ENCODE data around the gene LRRC8E.

DNA sequence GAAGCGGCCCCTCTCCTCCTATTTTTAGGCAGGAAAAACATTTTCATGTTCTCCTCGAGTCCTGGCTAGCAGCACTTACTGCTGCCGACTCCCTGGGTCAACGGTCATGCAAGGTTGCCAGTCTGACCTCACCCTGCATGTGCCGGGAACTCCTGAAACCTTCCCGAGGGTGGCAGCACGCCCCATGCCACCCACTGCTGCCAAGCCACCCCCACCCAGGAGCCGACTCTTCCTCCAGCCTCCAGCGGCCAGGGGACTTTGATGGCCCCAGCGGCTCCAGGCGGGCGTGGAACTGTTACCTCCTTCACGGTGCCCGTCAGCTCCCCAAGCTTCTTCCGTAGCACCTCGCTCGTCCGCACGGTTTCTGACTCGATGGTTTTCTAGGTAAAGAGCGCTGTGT is 46.5 kb downstream of the LRRC8E start:
- TF ChIP-seq SIN3A (IDR thresholded peaks at IDR 0.05; ENCODE audit: borderline replicate concordance, insufficient read depth, low read length) (no peak), TAF1 (IDR thresholded peaks at IDR 0.05; ENCODE audit: borderline replicate concordance, insufficient read depth, low read length) (no peak), POLR2AphosphoS5 (IDR thresholded peaks at IDR 0.05; ENCODE audit: low read depth, low read length) (no peak)
- TF ChIP-seq, protein P1, sequence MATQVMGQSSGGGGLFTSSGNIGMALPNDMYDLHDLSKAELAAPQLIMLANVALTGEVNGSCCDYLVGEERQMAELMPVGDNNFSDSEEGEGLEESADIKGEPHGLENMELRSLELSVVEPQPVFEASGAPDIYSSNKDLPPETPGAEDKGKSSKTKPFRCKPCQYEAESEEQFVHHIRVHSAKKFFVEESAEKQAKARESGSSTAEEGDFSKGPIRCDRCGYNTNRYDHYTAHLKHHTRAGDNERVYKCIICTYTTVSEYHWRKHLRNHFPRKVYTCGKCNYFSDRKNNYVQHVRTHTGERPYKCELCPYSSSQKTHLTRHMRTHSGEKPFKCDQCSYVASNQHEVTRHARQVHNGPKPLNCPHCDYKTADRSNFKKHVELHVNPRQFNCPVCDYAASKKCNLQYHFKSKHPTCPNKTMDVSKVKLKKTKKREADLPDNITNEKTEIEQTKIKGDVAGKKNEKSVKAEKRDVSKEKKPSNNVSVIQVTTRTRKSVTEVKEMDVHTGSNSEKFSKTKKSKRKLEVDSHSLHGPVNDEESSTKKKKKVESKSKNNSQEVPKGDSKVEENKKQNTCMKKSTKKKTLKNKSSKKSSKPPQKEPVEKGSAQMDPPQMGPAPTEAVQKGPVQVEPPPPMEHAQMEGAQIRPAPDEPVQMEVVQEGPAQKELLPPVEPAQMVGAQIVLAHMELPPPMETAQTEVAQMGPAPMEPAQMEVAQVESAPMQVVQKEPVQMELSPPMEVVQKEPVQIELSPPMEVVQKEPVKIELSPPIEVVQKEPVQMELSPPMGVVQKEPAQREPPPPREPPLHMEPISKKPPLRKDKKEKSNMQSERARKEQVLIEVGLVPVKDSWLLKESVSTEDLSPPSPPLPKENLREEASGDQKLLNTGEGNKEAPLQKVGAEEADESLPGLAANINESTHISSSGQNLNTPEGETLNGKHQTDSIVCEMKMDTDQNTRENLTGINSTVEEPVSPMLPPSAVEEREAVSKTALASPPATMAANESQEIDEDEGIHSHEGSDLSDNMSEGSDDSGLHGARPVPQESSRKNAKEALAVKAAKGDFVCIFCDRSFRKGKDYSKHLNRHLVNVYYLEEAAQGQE (IDR thresholded peaks at IDR 0.05; ENCODE audit: insufficient read depth in 1 of 2, low read depth in 2 of 2, low read length in 2 of 2), result no peak

Measured in PFSK-1 (cell line).